ENCODE results near the gene TMCO4. TPM values are rescaled to one million over a fixed set of nuclear protein-coding genes. Genes with fewer than 3 reads are reported as not detected.

TMCO4 gene
- total RNA-seq, 1 experiment from 2014 or later: 4.3 TPM

DNA sequence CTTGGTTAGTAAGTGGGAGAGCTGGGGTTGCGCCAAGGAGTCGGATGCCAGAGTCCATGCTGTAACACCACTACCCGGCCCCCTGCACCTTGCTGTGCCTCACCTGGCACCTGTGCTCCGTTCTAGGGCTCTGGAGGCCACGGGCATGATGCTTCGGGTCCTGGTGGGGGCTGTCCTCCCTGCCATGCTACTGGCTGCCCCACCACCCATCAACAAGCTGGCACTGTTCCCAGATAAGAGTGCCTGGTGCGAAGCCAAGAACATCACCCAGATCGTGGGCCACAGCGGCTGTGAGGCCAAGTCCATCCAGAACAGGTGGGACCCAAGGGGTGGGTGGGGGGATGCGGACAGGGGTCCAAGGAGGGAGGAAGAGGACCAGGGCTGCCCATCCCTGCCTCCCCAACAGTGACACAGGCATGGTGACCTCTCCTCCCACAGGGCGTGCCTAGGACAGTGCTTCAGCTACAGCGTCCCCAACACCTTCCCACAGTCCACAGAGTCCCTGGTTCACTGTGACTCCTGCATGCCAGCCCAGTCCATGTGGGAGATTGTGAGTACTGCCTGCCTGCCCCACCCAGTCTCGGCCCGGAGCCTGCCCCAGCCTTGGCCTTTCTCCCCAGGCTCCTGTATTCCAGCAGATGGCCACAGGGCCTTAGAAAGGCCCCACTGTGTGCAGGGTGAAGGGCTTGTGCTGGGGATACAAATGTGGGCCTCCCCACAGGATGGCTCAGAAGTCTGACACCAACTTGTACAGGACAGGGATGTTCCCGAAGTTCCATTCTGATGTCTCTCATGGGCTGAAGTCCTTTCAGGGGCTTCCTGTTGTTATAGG is 144.6 kb downstream of the TMCO4 start:
- Histone ChIP-seq H3K27me3 (replicated peaks; ENCODE audit: insufficient read depth, low read depth, low read length, poor library complexity) (no peaks in the 10 kb centered on the region), H3K36me3 (ENCODE audit: insufficient read depth, low read length, poor library complexity, severe bottlenecking) (no peaks in the 10 kb centered on the region), H3K9me3 (ENCODE audit: low read depth, low read length, poor library complexity, severe bottlenecking) (no peaks in the 10 kb centered on the region), H3K4me3 (ENCODE audit: low read depth, low read length, poor library complexity, severe bottlenecking) (no peak overlapping the region), H3K4me1 (ENCODE audit: insufficient read depth, low read length, poor library complexity, severe bottlenecking) (peaks cover 8% of the 10 kb centered on the region), H3K27ac (ENCODE audit: low read depth, low read length, poor library complexity, severe bottlenecking) (no peak overlapping the region)
- ChIA-PET POLR2A (ENCODE audit: low non-redundant PET) (no interaction called here), CTCF (interaction anchor here (0.6 kb wide), 2 partner anchors 8 to 75 kb away, joined by 3 to 5 read pairs; no protein-coding TSS in a partner anchor)
- TF ChIP-seq EZH2 (IDR thresholded peaks at IDR 0.05; ENCODE audit: borderline replicate concordance, low read depth, low read length, poor library complexity, severe bottlenecking): no peak
- TF ChIP-seq CTCF (conservative IDR thresholded peaks at IDR 0.05; ENCODE audit: low read depth, low read length): no peak
- intact Hi-C loops (cut with micrococcal nuclease; ENCODE audit: unreplicated experiment): loop anchor here (5.0 to 10.0 kb wide), 2 partner anchors 458 to 750 kb away; partner anchors contain the start of gene ALDH4A1
- DNase-seq (ENCODE audit: low spot score): no peak
- BruUV-seq (replicated peaks): no TSS peak

DNA sequence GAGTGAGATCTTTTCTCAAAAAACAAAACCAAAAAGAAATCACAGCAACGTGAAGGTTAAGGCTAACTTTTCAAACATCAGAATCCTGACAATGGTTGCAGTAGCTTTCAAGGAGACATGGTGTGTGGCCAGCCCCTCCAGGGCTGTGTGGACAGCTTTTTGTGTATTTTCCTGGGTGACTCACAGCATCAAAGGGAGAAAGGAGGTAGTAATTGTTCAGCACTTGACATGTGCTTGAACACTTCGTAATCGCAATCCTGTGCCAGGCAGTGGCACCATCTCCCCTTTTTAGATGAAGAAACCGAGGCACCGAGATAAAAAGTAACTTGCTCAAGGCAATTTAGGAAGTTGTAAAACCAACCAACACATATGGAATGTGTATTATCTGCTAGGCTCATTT is 145.3 kb downstream of the TMCO4 start:
- ChIA-PET CTCF (interaction anchor here (0.6 to 1.3 kb wide), 16 partner anchors 8 to 770 kb away, joined by 3 to 9 read pairs (median 3); partner anchors contain the start of genes EMC1, MRTO4 and NBL1), POLR2A (ENCODE audit: low non-redundant PET) (no interaction called here)
- Histone ChIP-seq H3K4me3 (ENCODE audit: low read depth, low read length, poor library complexity, severe bottlenecking) (no peak overlapping the region), H3K36me3 (ENCODE audit: insufficient read depth, low read length, poor library complexity, severe bottlenecking) (no peaks in the 10 kb centered on the region), H3K27ac (ENCODE audit: low read depth, low read length, poor library complexity, severe bottlenecking) (no peak overlapping the region), H3K9me3 (ENCODE audit: low read depth, low read length, poor library complexity, severe bottlenecking) (no peaks in the 10 kb centered on the region), H3K27me3 (replicated peaks; ENCODE audit: insufficient read depth, low read depth, low read length, poor library complexity) (no peaks in the 10 kb centered on the region), H3K4me1 (ENCODE audit: insufficient read depth, low read length, poor library complexity, severe bottlenecking) (peaks cover 8% of the 10 kb centered on the region)
- no TSS peak for BruUV-seq (replicated peaks)
- TF ChIP-seq CTCF (conservative IDR thresholded peaks at IDR 0.05; ENCODE audit: low read depth, low read length): no peak
- TF ChIP-seq EZH2 (IDR thresholded peaks at IDR 0.05; ENCODE audit: borderline replicate concordance, low read depth, low read length, poor library complexity, severe bottlenecking): no peak
- intact Hi-C loops (cut with micrococcal nuclease; ENCODE audit: unreplicated experiment): loop anchor here (5.0 to 10.0 kb wide), 2 partner anchors 457 to 750 kb away; partner anchors contain the start of gene ALDH4A1
- no peak for DNase-seq (ENCODE audit: low spot score)

GRCh38 chr1:19651141-19651737 is 148.5 kb downstream of the TMCO4 start:
- Histone ChIP-seq H3K4me3 (ENCODE audit: low read depth, low read length, poor library complexity, severe bottlenecking) (no peak overlapping the region), H3K27me3 (replicated peaks; ENCODE audit: insufficient read depth, low read depth, low read length, poor library complexity) (no peaks in the 10 kb centered on the region), H3K36me3 (ENCODE audit: insufficient read depth, low read length, poor library complexity, severe bottlenecking) (no peaks in the 10 kb centered on the region), H3K9me3 (ENCODE audit: low read depth, low read length, poor library complexity, severe bottlenecking) (no peaks in the 10 kb centered on the region), H3K4me1 (ENCODE audit: insufficient read depth, low read length, poor library complexity, severe bottlenecking) (peaks cover 8% of the 10 kb centered on the region), H3K27ac (ENCODE audit: low read depth, low read length, poor library complexity, severe bottlenecking) (no peak overlapping the region)
- POLR2A ChIA-PET (ENCODE audit: low non-redundant PET): interaction anchor here (0.6 kb wide), 1 partner anchor 998 kb away, joined by 6 read pairs; no protein-coding TSS in a partner anchor
- peak; percentile 62 for DNase-seq (ENCODE audit: low spot score)
- TF ChIP-seq EZH2 (IDR thresholded peaks at IDR 0.05; ENCODE audit: borderline replicate concordance, low read depth, low read length, poor library complexity, severe bottlenecking): no peak
- TF ChIP-seq CTCF (conservative IDR thresholded peaks at IDR 0.05; ENCODE audit: low read depth, low read length): peak; percentile 74
- CTCF ChIA-PET: interaction anchor here (0.6 to 1.1 kb wide), 9 partner anchors 10 to 738 kb away, joined by 3 to 5 read pairs (median 3); no protein-coding TSS in a partner anchor
- BruUV-seq (replicated peaks): no TSS peak
- intact Hi-C loops (cut with micrococcal nuclease; ENCODE audit: unreplicated experiment): loop anchor here (5.0 to 10.0 kb wide), 2 partner anchors 454 to 746 kb away; partner anchors contain the start of gene ALDH4A1

Measured in A673 (cell line).